A549 (cell line): ENCODE data around the gene BRAT1. TPM values are rescaled to one million over a fixed set of nuclear protein-coding genes. Genes with fewer than 3 reads are reported as not detected.

Experiments
- ATAC-seq, 2 experiments: fragments of 200-7000 bp in 1 of 2; fragments of >200 bp in 1 of 2; cut with Nextera tagmentation in 1 of 2; cut with Tn5 transposase in 1 of 2; 3 replicates each; pipeline versions ENCODE4 v1.8.0 to v1.9.1; 2018 to 2020; ENCODE audit warnings: mild to moderate bottlenecking in 1 of 2, moderate library complexity in 1 of 2
- CTCF ChIA-PET: fragments of 300-600 bp; sonication (Branson Sonifier 250); formaldehyde crosslinking; extraction: SDS; loops from one replicate; lab custom pipeline; 2021; ENCODE audit warnings: antibody characterized with exemption, inconsistent platforms; lab: Yijun Ruan, JAX
- POLR2A ChIA-PET: fragments of 350-600 bp; formaldehyde crosslinking; extraction: SDS; loops from one replicate; lab custom pipeline; 2021; ENCODE audit warnings: antibody characterized with exemption, inconsistent platforms; lab: Yijun Ruan, JAX
- DNase-seq, 2 experiments: peaks; one replicate each; pipeline versions ENCODE4 v3.0.0 to v3.0.0-alpha.2; 2011 to 2016; ENCODE audit warnings: low read depth in 1 of 2, low spot score in 1 of 2
- FAIRE-seq: peaks from 2 replicates; lab custom pipeline; 2011; peaks lifted over from hg19 to GRCh38; lab: Jason Lieb, UNC
- H3K27ac ChIP-seq, 2 experiments: fragments of >200 bp; sonication (Bioruptor Twin); formaldehyde crosslinking; 3 replicates each; pipeline ENCODE4 v1.5.1; 2016 to 2017
- H3K4me1 ChIP-seq: fragments of >200 bp; sonication (Bioruptor Twin); formaldehyde crosslinking; 3 replicates; pipeline ENCODE4 v1.6.1; 2016
- H3K4me2 ChIP-seq: fragments of >200 bp; sonication (Bioruptor Twin); formaldehyde crosslinking; 3 replicates; pipeline ENCODE4 v1.6.1; 2016
- H3K4me3 ChIP-seq: fragments of >200 bp; sonication (Bioruptor Twin); formaldehyde crosslinking; 3 replicates; pipeline ENCODE4 v1.5.1; 2016
- H3K9me3 ChIP-seq: fragments of >200 bp; sonication (Bioruptor Twin); formaldehyde crosslinking; 3 replicates; pipeline ENCODE4 v1.6.1; 2016
- ATOH8 ChIP-seq: fragments of 250-450 bp; sonication (Bioruptor Pico); IDR thresholded peaks from 2 replicates; pipeline ENCODE4 v1.5.0; 2020; ENCODE audit warnings: low read depth, mild to moderate bottlenecking, moderate library complexity
- BHLHE40 ChIP-seq: IDR thresholded peaks from 2 replicates; pipeline ENCODE4 v1.6.1; 2012; ENCODE audit warnings: low read depth, low read length, inconsistent platforms
- CBX2 ChIP-seq: fragments of 200-600 bp; sonication (generic); IDR thresholded peaks from 2 replicates; pipeline ENCODE4 v1.6.1; 2016; ENCODE audit warnings: low read depth, mild to moderate bottlenecking, borderline replicate concordance
- CBX8 ChIP-seq: fragments of 200-600 bp; sonication (generic); IDR thresholded peaks from 2 replicates; pipeline ENCODE4 v1.6.1; 2016
- CEBPB ChIP-seq, 2 experiments: fragments of >200 bp in 1 of 2; sonication (Bioruptor Twin) in 1 of 2; formaldehyde crosslinking in 1 of 2; IDR thresholded peaks; 2 replicates each; pipeline ENCODE4 v1.6.1; 2012 to 2016
- CTCF ChIP-seq: fragments of >200 bp; sonication (Bioruptor Twin); formaldehyde crosslinking; IDR thresholded peaks from 3 replicates; pipeline ENCODE4 v1.5.1; 2016
- EP300 ChIP-seq, 2 experiments: fragments of >200 bp; sonication (Bioruptor Twin); formaldehyde crosslinking; IDR thresholded peaks; 2 replicates in 1 of 2; 3 replicates in 1 of 2; pipeline ENCODE4 v1.6.1; 2016 to 2017
- ESRRA ChIP-seq: fragments of 150-350 bp; IDR thresholded peaks from 2 replicates; pipeline ENCODE4 v1.6.1; 2014; ENCODE audit warnings: mild to moderate bottlenecking, low read length, borderline replicate concordance
- FOSL2 ChIP-seq, 2 experiments: fragments of 450-650 bp in 1 of 2; fragments of >200 bp in 1 of 2; sonication (Bioruptor Twin) in 1 of 2; formaldehyde crosslinking; IDR thresholded peaks; 2 replicates each; pipeline versions ENCODE4 v1.5.0 to v1.6.1; 2016 to 2020; ENCODE audit warnings: mild to moderate bottlenecking in 1 of 2, moderate library complexity in 1 of 2
- HOXA7 ChIP-seq: fragments of 250-450 bp; sonication (Bioruptor Pico); IDR thresholded peaks from 2 replicates; pipeline ENCODE4 v1.5.0; 2020; ENCODE audit warnings: mild to moderate bottlenecking, moderate library complexity
- HOXB13 ChIP-seq: fragments of 250-450 bp; sonication (Bioruptor Pico); IDR thresholded peaks from 2 replicates; pipeline ENCODE4 v1.5.0; 2020; ENCODE audit warnings: low read depth, mild to moderate bottlenecking, moderate library complexity
- HOXB5 ChIP-seq: fragments of 250-450 bp; sonication (Bioruptor Pico); IDR thresholded peaks from 2 replicates; pipeline ENCODE4 v1.5.0; 2020; ENCODE audit warnings: mild to moderate bottlenecking, moderate library complexity
- JUN ChIP-seq, 2 experiments: fragments of >200 bp; sonication (Bioruptor Twin); formaldehyde crosslinking; IDR thresholded peaks; 2 replicates in 1 of 2; 3 replicates in 1 of 2; pipeline ENCODE4 v1.6.1; 2016 to 2017
- KDM1A ChIP-seq: fragments of 200-600 bp; sonication (generic); IDR thresholded peaks from 2 replicates; pipeline ENCODE4 v1.6.1; 2016; ENCODE audit warnings: low read depth, mild to moderate bottlenecking
- KDM5A ChIP-seq: fragments of 200-600 bp; sonication (generic); IDR thresholded peaks from 2 replicates; pipeline ENCODE4 v1.6.1; 2016; ENCODE audit warnings: antibody characterized with exemption, mild to moderate bottlenecking
- MAFK ChIP-seq: fragments of 450-650 bp; IDR thresholded peaks from 2 replicates; pipeline ENCODE4 v1.6.1; 2014; ENCODE audit not compliant: partially characterized antibody
- NFE2L2 ChIP-seq: fragments of 150-350 bp; conservative IDR thresholded peaks from 2 replicates; pipeline ENCODE4 v1.6.1; 2014; ENCODE audit warnings: low read length
- NPAS2 ChIP-seq: fragments of 250-450 bp; sonication (Bioruptor Pico); IDR thresholded peaks from 2 replicates; pipeline ENCODE4 v1.8.0; 2022; ENCODE audit warnings: mild to moderate bottlenecking, moderate library complexity, borderline replicate concordance
- NR3C1 ChIP-seq: fragments of >200 bp; sonication (Bioruptor Twin); formaldehyde crosslinking; IDR thresholded peaks from 3 replicates; pipeline ENCODE4 v1.6.1; 2017
- POLR2AphosphoS2 ChIP-seq: conservative IDR thresholded peaks from 2 replicates; pipeline ENCODE4 v1.6.1; 2012; ENCODE audit warnings: low read length, improper control_type of control experiment, inconsistent platforms
- RAD21 ChIP-seq, 2 experiments: fragments of >200 bp in 1 of 2; sonication (Bioruptor Twin) in 1 of 2; formaldehyde crosslinking in 1 of 2; IDR thresholded peaks in 1 of 2; conservative IDR thresholded peaks in 1 of 2; 2 replicates in 1 of 2; 3 replicates in 1 of 2; pipeline ENCODE4 v1.6.1; 2012 to 2018; ENCODE audit warnings: inconsistent platforms in 1 of 2
- RARB ChIP-seq: fragments of 250-450 bp; sonication (Bioruptor Pico); IDR thresholded peaks from 2 replicates; pipeline ENCODE4 v1.8.0; 2021; ENCODE audit warnings: mild to moderate bottlenecking, moderate library complexity
- REST ChIP-seq: fragments of 200-600 bp; sonication (generic); IDR thresholded peaks from 2 replicates; pipeline ENCODE4 v1.6.1; 2016; ENCODE audit warnings: antibody characterized with exemption, mild to moderate bottlenecking, moderate library complexity
- SREBF2 ChIP-seq: fragments of 450-650 bp; IDR thresholded peaks from 2 replicates; pipeline ENCODE4 v1.6.1; 2014; ENCODE audit warnings: mild to moderate bottlenecking, moderate library complexity
- TP53 ChIP-seq: fragments of 250-450 bp; sonication (Bioruptor Pico); IDR thresholded peaks from 2 replicates; pipeline ENCODE4 v1.5.0; 2021; ENCODE audit warnings: mild to moderate bottlenecking, moderate library complexity
- ZC3H11A ChIP-seq: fragments of 450-650 bp; IDR thresholded peaks from 2 replicates; pipeline ENCODE4 v1.6.1; 2014; ENCODE audit warnings: antibody characterized with exemption, mild to moderate bottlenecking
- ZFP36 ChIP-seq: fragments of 450-650 bp; IDR thresholded peaks from 2 replicates; pipeline ENCODE4 v1.6.1; 2014; ENCODE audit warnings: borderline replicate concordance; ENCODE audit not compliant: partially characterized antibody
- WGBS: methylation state at CpG from one replicate; pipeline ENCODE4 v1.1.6; 2017; ENCODE audit errors: missing lambda C conversion rate; 5-methylcytosine and 5-hydroxymethylcytosine counted together
- polyA plus RNA-seq, 4 experiments: library from polyadenylated mRNA; depleted of rRNA in 3 of 4; stranded (reverse); fragments of >200 nt; fragmentation: RNase III in 1 of 4; extraction: RNeasy Plus Mini Kit Qiagen cat#74134 plus additional on column Dnase treatment in 1 of 4; gene quantifications; 2 replicates in 3 of 4; 3 replicates in 1 of 4; pipeline ENCODE4 v1.2.3, GENCODE V29; 2011 to 2017

The BRAT1 gene
- polyA plus RNA-seq, 2 of the 4 experiments (the other 2 are of a cell fraction) = 11.9 to 25.6 TPM

- POLR2A ChIA-PET = no interaction called here
- peak overlapping the region; percentile 11; the same call in 1 of the 3 replicates for H3K4me3 ChIP-seq
- ATAC-seq (no peak), DNase-seq (peak in 1 of 2 experiments; percentile 51)
- no peaks in the 10 kb centered on the region for H3K9me3 ChIP-seq
- peak overlapping the region; percentile 99 for H3K4me2 ChIP-seq
- CTCF ChIA-PET = interaction anchor here (0.7 to 0.8 kb wide), 2 partner anchors 36 to 73 kb away, joined by 3 read pairs; partner anchors contain the start of gene IQCE
- peak overlapping the region; percentile 81 to 95 for H3K27ac ChIP-seq
- peak; percentile 35; the same call in 1 of the 2 replicates for TF ChIP-seq KDM1A
- peak in 1 of 2 experiments; percentile 65; a peak in 2 of 4 replicates for TF ChIP-seq CEBPB (IDR thresholded peaks at IDR 0.05)
- TF ChIP-seq ZFP36 = peak; percentile 99
- no peak for TF ChIP-seq CBX8
- TF ChIP-seq, all 56 proteins: peak for 3
- no peak for FAIRE-seq
- peaks cover 76% of the 10 kb centered on the region for H3K4me1 ChIP-seq
- WGBS = 16% methylated on average over 13 of the region's 17 CpGs
These were observed 33.3 kb downstream of the BRAT1 start for GRCh38 chr7:2521952-2522591.

GRCh38 chr7:2521341-2521745, 34.0 kb downstream of the BRAT1 start:
- Histone ChIP-seq H3K4me1 (peaks cover 76% of the 10 kb centered on the region), H3K9me3 (no peaks in the 10 kb centered on the region), H3K4me3 (no peak overlapping the region; the same call in 2 of the 3 replicates), H3K27ac (peak overlapping the region in 1 of 2 experiments; percentile 95; a peak in 3 of 6 replicates)
- DNase-seq (no peak), FAIRE-seq (no peak)
- POLR2A ChIA-PET = no interaction called here
- TF ChIP-seq NPAS2 (no peak), KDM1A (no peak), RARB (CRISPR knock-in tag) (no peak), CBX8 (no peak), NFE2L2 (no peak), EP300 (IDR thresholded peaks at IDR 0.05) (no peak), POLR2AphosphoS2 (no peak), KDM5A (no peak), SREBF2 (no peak), TP53 (CRISPR knock-in tag) (no peak), HOXB13 (CRISPR knock-in tag) (no peak), ATOH8 (CRISPR knock-in tag) (no peak), HOXA7 (no peak), MAFK (no peak), CBX2 (no peak), JUN (IDR thresholded peaks at IDR 0.05) (no peak), ZC3H11A (no peak), CEBPB (IDR thresholded peaks at IDR 0.05) (no peak)
- TF ChIP-seq, all 56 proteins: peak for 0
- CTCF ChIA-PET = interaction anchor here (1.3 to 1.4 kb wide), 2 partner anchors 37 to 43 kb away, joined by 3 to 4 read pairs; partner anchors contain the start of gene IQCE
- WGBS = 94% methylated on average over 9 of the region's 21 CpGs
- peak overlapping the region; percentile 99 for H3K4me2 ChIP-seq
- ATAC-seq = no peak

GRCh38 chr7:2520761-2521290, 34.5 kb downstream of the BRAT1 start:
- no peak for FAIRE-seq
- 59% methylated on average over 4 of the region's 12 CpGs for WGBS
- ATAC-seq = no peak
- DNase-seq = no peak
- ChIA-PET POLR2A (interaction anchor here (0.7 kb wide), 1 partner anchor 23 kb away, joined by 3 read pairs; no protein-coding TSS in a partner anchor), CTCF (interaction anchor here (1.3 to 1.4 kb wide), 2 partner anchors 38 to 43 kb away, joined by 3 to 4 read pairs; partner anchors contain the start of gene IQCE)
- peaks cover 76% of the 10 kb centered on the region for H3K4me1 ChIP-seq
- no peaks in the 10 kb centered on the region for H3K9me3 ChIP-seq
- H3K27ac ChIP-seq = peak overlapping the region in 1 of 2 experiments; percentile 95; a peak in 3 of 6 replicates
- H3K4me3 ChIP-seq = peak overlapping the region; percentile 55
- H3K4me2 ChIP-seq = peak overlapping the region; percentile 99
- TF ChIP-seq ZFP36 (no peak), TP53 (CRISPR knock-in tag) (no peak), KDM1A (no peak), RAD21 (conservative IDR thresholded peaks at IDR 0.05 in 1 of 2, IDR thresholded peaks at IDR 0.05 in 1 of 2) (no peak), CTCF (no peak), REST (no peak), EP300 (IDR thresholded peaks at IDR 0.05) (no peak), BHLHE40 (no peak), HOXB5 (CRISPR knock-in tag) (no peak), CBX8 (no peak), ESRRA (no peak), NR3C1 (no peak), FOSL2 (IDR thresholded peaks at IDR 0.05) (no peak), FOSL2 (CRISPR knock-in tag; IDR thresholded peaks at IDR 0.05) (no peak), JUN (IDR thresholded peaks at IDR 0.05) (no peak)
